Activated gamma-delta T cell (primary cell): ENCODE measurements around the gene RBM39.

Experiments used
- DNase-seq: peaks from one replicate; lab custom pipeline; 2025; lab: John Stamatoyannopoulos, UW

The RBM39 gene

DNA sequence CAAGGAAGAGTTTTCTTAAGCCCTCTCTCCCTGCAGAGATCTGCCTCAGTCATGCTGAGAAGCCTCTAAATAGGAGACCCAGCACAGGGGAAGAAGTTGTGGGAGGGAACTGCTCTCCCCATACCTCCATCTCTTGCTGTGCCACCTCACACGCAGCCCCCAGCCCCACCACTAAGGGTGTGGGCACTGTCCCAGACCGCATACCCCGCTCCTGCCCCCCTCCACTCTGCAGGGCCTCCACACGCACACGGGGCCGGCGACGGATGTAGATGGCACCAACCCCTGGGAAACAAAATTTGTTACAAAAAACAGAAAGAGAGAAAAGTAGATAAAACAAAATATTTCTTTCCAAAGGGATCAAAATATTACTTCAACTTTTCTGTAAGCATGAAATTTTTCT is 67.1 kb downstream of the RBM39 start:
- no peak for DNase-seq

- no peak for DNase-seq
Measured at GRCh38 chr20:35673884-35674283, 68.2 kb downstream of the RBM39 start.

DNA sequence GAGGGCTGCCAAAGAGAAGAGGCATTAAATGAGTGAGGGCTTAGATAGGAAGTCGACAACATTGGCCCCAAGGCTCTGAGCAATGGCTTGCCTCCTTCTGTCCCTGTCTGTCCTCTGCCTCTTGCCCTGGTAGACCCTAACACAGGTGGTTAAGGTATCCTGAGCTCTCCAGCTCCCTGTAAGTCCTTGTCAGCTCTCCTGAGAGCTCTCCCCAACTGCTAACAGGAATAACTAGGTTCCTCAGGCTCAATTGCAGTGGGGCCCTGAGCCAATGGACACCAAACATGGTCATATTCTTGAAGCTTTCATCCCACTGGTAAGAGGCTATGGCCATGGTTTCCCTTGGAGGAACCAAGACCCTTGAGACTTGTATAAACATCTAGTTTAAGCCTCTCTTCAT is 72.4 kb downstream of the RBM39 start:
- DNase-seq, result no peak

DNA sequence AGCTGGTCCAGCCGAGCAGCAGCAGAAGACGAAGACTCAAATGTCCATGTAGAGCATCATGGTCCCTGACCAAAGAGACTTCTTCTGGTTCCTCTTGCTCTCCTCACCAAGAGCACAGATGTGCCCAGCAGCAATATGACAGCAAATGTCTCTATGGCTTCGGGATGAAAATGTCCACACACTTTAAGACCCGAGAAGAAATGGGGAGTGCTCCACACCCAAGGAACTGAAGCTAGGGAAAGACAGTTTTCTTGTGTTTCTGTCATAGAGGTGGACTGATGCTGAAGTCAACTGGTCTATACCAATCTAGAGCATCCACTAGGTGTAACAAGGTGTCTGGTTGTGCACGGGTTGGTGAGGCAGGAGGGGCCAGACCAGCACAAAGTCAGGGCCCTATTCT is 72.8 kb downstream of the RBM39 start:
- no peak for DNase-seq

GRCh38 chr20:35665949-35666288 is 76.1 kb downstream of the RBM39 start:
- DNase-seq, result no peak

DNA sequence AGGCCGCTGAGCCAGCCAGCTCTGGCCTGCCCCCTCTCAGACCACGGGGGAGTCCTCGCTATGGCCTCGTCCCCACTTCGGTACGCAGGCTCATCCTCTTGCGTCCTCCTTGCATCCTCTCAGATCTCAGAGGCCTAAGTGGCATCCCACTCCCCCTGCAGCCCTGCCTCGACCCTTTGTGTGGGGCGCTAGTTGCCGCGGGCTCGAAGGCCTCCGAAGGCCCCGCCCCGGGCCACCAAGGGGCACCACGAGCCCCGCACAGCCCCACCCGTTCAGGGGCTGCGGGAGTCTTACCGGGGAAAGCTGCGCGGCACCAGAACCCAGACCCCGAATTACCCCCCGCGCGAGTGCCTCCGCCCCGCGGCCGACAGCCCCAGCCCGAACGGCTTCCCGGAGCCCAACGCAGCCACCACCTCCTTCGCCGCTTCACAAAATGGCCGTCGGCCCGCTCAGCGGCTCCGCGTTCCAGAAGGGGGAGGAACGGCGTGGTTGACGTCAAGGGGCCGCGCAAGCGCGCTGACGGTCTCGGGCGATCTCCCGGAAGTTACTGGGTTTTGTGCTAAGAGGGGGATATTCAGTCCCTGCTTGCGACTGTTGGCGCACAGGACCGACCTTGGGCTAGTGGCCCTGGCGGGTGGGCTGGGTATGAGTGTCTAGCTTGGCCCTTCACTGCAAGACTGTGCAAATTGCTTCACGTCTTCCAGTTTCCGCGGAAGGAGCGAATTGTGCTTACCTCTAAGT is 77.4 kb downstream of the RBM39 start, which contains the start of the genes CPNE1 and RBM12:
TSS of gene CPNE1 (minus strand) at position 435 of the 741 bp plus-strand sequence. CDS start 31,977 bp downstream, outside the sequence.
TSS of gene RBM12 (minus strand) at position 435 of the 741 bp plus-strand sequence. CDS start 9,578 bp downstream, outside the sequence.
- DNase-seq, result peak; percentile 88

DNA sequence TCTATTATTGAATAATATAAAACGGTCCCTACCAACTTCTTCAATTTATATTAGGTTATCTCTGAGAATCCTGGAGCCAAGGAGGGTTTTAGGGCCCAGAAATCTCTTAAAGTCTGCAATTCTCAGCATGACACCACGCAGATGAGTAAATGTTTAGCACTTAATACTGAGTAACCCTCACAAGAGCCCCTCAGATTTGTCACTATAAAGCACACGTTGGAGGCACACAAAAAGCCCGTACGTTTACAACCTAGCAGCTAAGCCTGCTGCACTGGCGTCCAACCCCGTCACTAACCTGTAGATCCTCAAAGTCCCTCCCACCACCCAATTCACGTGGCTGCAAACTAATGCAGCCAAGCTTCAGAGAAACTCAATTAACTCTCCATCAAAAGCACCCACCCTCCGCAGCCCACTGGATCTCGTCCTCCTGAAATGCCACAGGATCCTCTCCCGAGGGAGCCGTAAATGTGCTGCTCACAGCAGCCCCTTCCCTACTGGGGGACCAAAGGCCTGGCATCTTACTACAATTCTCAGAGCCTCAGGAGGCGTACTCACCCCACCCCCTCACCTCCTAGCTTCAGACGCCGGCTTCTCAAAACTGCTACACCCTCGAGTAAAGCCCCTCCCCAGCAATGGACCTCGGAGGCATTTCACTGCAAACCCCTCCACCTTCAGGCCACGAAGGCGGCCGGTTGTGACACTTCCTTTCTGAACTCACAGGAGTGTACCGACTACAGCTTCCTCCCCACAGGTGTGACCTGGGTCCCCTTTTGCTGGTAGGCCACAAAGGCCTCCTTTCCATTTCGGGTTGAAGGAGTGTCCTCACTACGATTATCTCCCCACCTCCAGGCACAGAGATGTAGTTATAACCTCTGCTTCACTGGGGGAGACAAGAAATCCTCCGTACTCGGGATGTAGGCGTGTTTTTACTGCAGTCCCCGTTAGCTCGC is 78.3 kb downstream of the RBM39 start:
- DNase-seq, result peak; percentile 11

DNA sequence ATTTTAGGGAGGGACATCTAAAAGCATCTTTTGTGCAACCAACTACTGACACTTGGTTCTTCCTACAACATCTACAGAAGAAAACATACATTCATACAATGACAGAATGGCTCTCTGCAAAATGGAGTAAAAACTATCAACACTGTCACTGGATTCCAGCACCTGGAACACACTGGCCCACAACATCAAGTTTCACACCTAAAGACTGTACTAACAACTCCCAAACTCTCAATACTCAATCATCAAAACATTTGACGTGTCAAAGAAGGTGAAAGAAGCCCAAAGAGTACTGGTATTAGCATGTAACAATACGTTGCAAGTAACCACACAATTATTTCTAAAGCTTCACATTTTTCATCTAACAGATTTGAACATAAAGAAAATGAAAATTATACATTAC is 79.5 kb downstream of the RBM39 start:
- no peak for DNase-seq

DNA sequence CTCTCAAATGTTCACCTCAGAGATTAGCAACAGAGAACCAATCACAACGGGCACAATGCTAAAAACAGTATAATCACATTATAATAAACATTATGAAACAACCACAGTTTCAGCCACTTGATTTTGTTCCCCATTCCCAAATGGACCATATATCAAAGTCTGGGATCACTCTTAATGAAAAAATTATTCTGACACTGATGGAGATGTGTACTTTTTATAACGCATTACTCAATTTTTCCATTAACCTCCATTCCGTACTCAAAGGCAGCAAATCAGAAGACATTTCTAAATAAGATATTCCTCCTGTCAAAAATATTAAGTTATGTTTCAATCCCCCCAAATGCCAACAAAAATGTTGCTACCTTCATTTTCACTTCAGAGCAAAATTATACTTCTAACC is 80.2 kb downstream of the RBM39 start:
- DNase-seq, result no peak

DNA sequence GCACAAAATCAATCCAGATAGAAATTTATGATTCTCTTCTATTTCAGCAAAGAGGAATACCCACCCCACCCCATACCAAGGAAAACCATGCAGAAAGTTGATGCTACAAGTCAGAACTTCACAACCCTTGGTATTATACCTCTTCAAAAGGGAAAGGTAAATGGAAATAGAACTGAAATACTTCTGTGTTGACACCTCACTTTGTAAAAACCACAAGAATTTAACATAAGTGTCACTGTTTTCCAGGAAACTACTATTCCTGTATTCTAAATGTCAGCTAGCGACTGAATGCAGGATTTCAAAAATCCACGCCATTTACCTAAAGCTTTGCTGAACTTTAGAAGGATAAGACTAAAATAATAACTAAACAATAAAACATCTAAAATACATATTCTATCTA is 81.0 kb downstream of the RBM39 start:
- no peak for DNase-seq

DNA sequence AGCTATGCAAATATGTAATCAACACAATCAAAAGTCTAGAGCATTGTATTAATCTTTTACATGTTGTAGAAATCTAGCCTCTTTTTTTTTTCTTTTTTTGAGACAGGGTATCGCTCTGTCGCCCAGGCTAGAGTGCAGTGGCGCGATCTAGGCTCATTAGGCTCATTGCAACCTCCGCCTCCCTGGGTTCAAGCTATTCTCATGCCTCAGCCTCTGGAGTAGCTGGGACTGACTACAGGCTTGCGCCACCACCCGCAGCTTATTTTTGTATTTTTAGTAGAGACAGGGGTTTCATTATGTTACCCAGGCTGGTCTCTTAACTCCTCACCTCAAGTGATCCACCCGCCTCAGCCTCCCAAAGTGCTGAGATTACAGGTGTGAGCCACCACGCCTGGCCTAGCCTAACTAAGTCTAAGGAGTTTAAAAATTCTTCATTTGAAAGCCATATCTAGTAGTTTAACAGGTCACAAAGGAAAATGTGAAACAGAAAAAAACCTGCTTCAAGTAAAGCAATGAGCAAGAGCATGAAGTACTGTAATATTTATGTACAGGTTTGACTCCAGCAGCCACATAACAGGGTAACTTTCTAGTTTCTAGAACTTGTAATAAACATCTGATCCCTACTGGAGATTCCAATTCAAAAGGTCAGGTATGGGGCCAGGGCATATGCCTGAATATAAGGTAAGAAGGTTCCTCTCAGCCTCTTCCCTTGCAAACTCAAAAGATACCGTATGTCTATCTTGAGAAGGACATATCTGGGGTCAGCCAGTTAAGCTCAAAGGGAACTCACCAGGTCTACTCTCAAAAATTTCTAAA is 81.7 kb downstream of the RBM39 start:
- DNase-seq, result no peak

DNA sequence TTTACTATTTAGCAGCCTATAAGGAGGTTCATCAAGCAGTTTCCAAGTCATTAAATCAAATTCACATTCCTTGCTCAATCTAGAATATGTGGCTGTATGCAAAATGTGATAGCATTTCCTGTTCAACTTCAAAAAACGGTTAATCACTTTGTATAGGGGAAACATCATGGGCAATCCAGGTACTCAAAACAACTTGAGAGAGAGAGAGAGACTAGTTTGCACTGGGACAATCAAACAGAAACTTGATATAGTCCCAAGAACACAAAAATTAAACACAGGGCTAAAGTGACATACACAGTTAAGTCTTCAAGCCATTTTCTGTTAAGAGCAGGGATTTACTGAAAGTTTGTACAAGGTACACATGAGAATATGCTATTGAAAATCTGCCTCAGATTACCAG is 84.8 kb downstream of the RBM39 start:
- no peak for DNase-seq

DNA sequence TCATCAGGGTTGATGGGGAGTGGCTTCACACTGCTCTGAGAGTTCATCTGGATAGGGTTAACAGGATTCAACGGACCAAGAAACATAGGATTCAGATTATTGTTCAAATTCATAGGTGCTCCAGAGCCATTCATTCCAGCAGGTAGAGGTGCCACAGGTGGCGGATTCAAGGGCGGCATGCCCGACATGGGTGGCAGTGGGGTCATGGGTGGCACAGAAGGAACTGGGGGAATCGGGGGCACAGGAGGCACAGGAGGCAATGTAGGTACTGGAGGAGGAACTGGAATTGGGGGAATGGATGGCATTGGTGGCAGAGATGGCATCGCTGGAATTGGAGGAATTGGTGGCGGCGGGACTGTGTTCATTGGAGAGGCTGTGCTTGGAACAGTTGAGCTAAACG is 87.6 kb downstream of the RBM39 start:
- DNase-seq, result no peak

DNA sequence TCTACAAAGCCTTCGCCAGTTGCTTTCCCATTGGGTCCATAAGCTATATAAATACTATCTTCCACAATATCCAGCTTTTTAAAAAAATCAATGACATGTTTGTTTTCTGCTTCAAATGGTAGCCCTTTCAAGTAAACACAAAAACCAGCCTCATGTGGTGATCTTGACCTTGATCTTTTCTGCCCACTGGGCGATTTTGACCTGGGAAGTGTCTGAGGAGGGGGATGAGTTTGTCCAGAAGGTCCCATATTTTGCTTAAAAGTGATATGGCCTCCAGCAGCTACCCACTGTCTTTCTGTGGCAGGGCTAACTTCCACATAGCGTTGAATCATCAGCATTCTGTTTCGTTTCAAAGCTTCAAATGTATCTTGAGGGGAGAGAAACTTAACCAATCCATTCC is 88.2 kb downstream of the RBM39 start:
- DNase-seq, result no peak
